Measurements from ENCODE around the gene SMOC1. TPM values are rescaled to one million over a fixed set of nuclear protein-coding genes. Genes with fewer than 3 reads are reported as not detected.

Gene SMOC1
- total RNA-seq, 1 experiment from 2014 or later, result 0.14 TPM

GRCh38 chr14:69852531-69853321, 26.5 kb upstream of the SMOC1 start:
- H3K27me3 ChIP-seq (replicated peaks; ENCODE audit: control insufficient read depth, insufficient read depth, low read length), result no peaks in the 10 kb centered on the region
- Mint-ChIP-seq H3K4me3 (ENCODE audit: unreplicated experiment) (no peak overlapping the region), H3K4me1 (ENCODE audit: low read depth, unreplicated experiment) (peaks cover 10% of the 10 kb centered on the region), H3K36me3 (ENCODE audit: insufficient read depth, unreplicated experiment) (peaks cover 5% of the 10 kb centered on the region), H3K9me3 (ENCODE audit: unreplicated experiment) (no peaks in the 10 kb centered on the region), H3K27ac (ENCODE audit: unreplicated experiment) (no peak overlapping the region), H3K27me3 (ENCODE audit: insufficient read depth, unreplicated experiment) (no peaks in the 10 kb centered on the region)
- no peaks in the 10 kb centered on the region for H3K36me3 ChIP-seq (ENCODE audit: control insufficient read depth, insufficient read depth, low read length)
- ChIA-PET CTCF (interaction anchor here (0.6 to 0.9 kb wide), 2 partner anchors 10 to 1918 kb away, joined by 3 read pairs; no protein-coding TSS in a partner anchor), POLR2A (no interaction called here)
- H3K4me1 ChIP-seq, result peaks cover 27% of the 10 kb centered on the region
- no peaks in the 10 kb centered on the region for H3K9me3 ChIP-seq
- TF ChIP-seq CTCF (IDR thresholded peaks at IDR 0.05; ENCODE audit: insufficient read depth in 1 of 2, low read depth in 1 of 2, low read length in 1 of 2, severe bottlenecking in 1 of 2, unreplicated experiment in 1 of 2), result no peak
- no peak overlapping the region for H3K4me3 ChIP-seq (ENCODE audit: low read depth, low read length)
- no TSS peak for BruUV-seq (replicated peaks)
- no peak for DNase-seq
- intact Hi-C loops (cut with micrococcal nuclease; ENCODE audit: unreplicated experiment), result no loop called here

- ChIA-PET CTCF (interaction anchor here (0.9 kb wide), 1 partner anchor 9 kb away, joined by 3 read pairs; no protein-coding TSS in a partner anchor), POLR2A (no interaction called here)
- no peak overlapping the region for H3K4me3 Mint-ChIP-seq (ENCODE audit: unreplicated experiment)
- BruUV-seq (replicated peaks), result no TSS peak
- Histone ChIP-seq H3K36me3 (ENCODE audit: control insufficient read depth, insufficient read depth, low read length) (no peaks in the 10 kb centered on the region), H3K4me3 (ENCODE audit: low read depth, low read length) (no peak overlapping the region), H3K4me1 (peaks cover 27% of the 10 kb centered on the region), H3K27me3 (replicated peaks; ENCODE audit: control insufficient read depth, insufficient read depth, low read length) (no peaks in the 10 kb centered on the region), H3K9me3 (no peaks in the 10 kb centered on the region)
- no peak overlapping the region for H3K27ac Mint-ChIP-seq (ENCODE audit: unreplicated experiment)
- no peaks in the 10 kb centered on the region for H3K27me3 Mint-ChIP-seq (ENCODE audit: insufficient read depth, unreplicated experiment)
- TF ChIP-seq CTCF (IDR thresholded peaks at IDR 0.05; ENCODE audit: insufficient read depth in 1 of 2, low read depth in 1 of 2, low read length in 1 of 2, severe bottlenecking in 1 of 2, unreplicated experiment in 1 of 2), result no peak
- no peaks in the 10 kb centered on the region for H3K9me3 Mint-ChIP-seq (ENCODE audit: unreplicated experiment)
- peaks cover 10% of the 10 kb centered on the region for H3K4me1 Mint-ChIP-seq (ENCODE audit: low read depth, unreplicated experiment)
- intact Hi-C loops (cut with micrococcal nuclease; ENCODE audit: unreplicated experiment), result no loop called here
- H3K36me3 Mint-ChIP-seq (ENCODE audit: insufficient read depth, unreplicated experiment), result peaks cover 5% of the 10 kb centered on the region
- no peak for DNase-seq
Observed at GRCh38 chr14:69853774-69854173, 25.4 kb upstream of the SMOC1 start.

GRCh38 chr14:69854598-69854997, 24.6 kb upstream of the SMOC1 start:
- H3K36me3 Mint-ChIP-seq (ENCODE audit: insufficient read depth, unreplicated experiment), result peaks cover 5% of the 10 kb centered on the region
- no peaks in the 10 kb centered on the region for H3K9me3 ChIP-seq
- no TSS peak for BruUV-seq (replicated peaks)
- H3K27me3 Mint-ChIP-seq (ENCODE audit: insufficient read depth, unreplicated experiment), result no peaks in the 10 kb centered on the region
- H3K4me3 ChIP-seq (ENCODE audit: low read depth, low read length), result no peak overlapping the region
- POLR2A ChIA-PET, result no interaction called here
- CTCF ChIA-PET, result no interaction called here
- H3K36me3 ChIP-seq (ENCODE audit: control insufficient read depth, insufficient read depth, low read length), result no peaks in the 10 kb centered on the region
- H3K4me3 Mint-ChIP-seq (ENCODE audit: unreplicated experiment), result no peak overlapping the region
- H3K27ac Mint-ChIP-seq (ENCODE audit: unreplicated experiment), result peak overlapping the region; percentile 73
- no peaks in the 10 kb centered on the region for H3K27me3 ChIP-seq (replicated peaks; ENCODE audit: control insufficient read depth, insufficient read depth, low read length)
- peaks cover 27% of the 10 kb centered on the region for H3K4me1 ChIP-seq
- intact Hi-C loops (cut with micrococcal nuclease; ENCODE audit: unreplicated experiment), result no loop called here
- H3K4me1 Mint-ChIP-seq (ENCODE audit: low read depth, unreplicated experiment), result peaks cover 10% of the 10 kb centered on the region
- DNase-seq, result no peak
- H3K9me3 Mint-ChIP-seq (ENCODE audit: unreplicated experiment), result no peaks in the 10 kb centered on the region
- no peak for TF ChIP-seq CTCF (IDR thresholded peaks at IDR 0.05; ENCODE audit: insufficient read depth in 1 of 2, low read depth in 1 of 2, low read length in 1 of 2, severe bottlenecking in 1 of 2, unreplicated experiment in 1 of 2)

Data from Caco-2 (cell line).